Neural cell (in vitro differentiated cells): ENCODE measurements around the gene RAI1. TPM values are rescaled to one million over a fixed set of nuclear protein-coding genes. Genes with fewer than 3 reads are reported as not detected.

ENCODE experiments used
- H2AFZ ChIP-seq: fragments of 200-600, 300-800 bp; sonication (generic), shearing (Covaris generic); 2 replicates; pipeline ENCODE4 v1.6.0; 2014; ENCODE audit warnings: low read depth, mild to moderate bottlenecking, antibody characterized with exemption, low read length, moderate library complexity
- H3F3A ChIP-seq: fragments of 200-600 bp; shearing (Covaris generic); 2 replicates; pipeline ENCODE4 v1.6.1; 2016; ENCODE audit warnings: mild to moderate bottlenecking, moderate library complexity, mixed read lengths, antibody characterized with exemption, low read length; ENCODE audit not compliant: insufficient read depth, poor library complexity, severe bottlenecking
- H3K27ac ChIP-seq: fragments of 200-600, 300-800 bp; sonication (generic), shearing (Covaris generic); 2 replicates; pipeline ENCODE4 v1.5.1; 2014; ENCODE audit warnings: mild to moderate bottlenecking, low read length, moderate library complexity
- H3K27me3 ChIP-seq: fragments of 300-800, 200-600 bp; sonication (generic), shearing (Covaris generic); 2 replicates; pipeline ENCODE4 v1.6.0; 2014; ENCODE audit warnings: mild to moderate bottlenecking, low read depth, low read length, moderate library complexity; ENCODE audit not compliant: insufficient read depth
- H3K36me3 ChIP-seq: fragments of 300-800, 200-600 bp; sonication (generic), shearing (Covaris generic); 2 replicates; pipeline ENCODE4 v1.5.1; 2014; ENCODE audit warnings: mild to moderate bottlenecking, antibody characterized with exemption, low read length, moderate library complexity; ENCODE audit not compliant: insufficient read depth
- H3K4me2 ChIP-seq: fragments of 300-800, 200-600 bp; sonication (generic), shearing (Covaris generic); 2 replicates; pipeline ENCODE4 v1.6.0; 2014; ENCODE audit warnings: mild to moderate bottlenecking, low read length
- H3K4me3 ChIP-seq: fragments of 300-800, 200-600 bp; sonication (generic), shearing (Covaris generic); 2 replicates; pipeline ENCODE4 v1.5.1; 2014; ENCODE audit warnings: mild to moderate bottlenecking, low read length, moderate library complexity
- H3K79me2 ChIP-seq: fragments of 200-600 bp; shearing (Covaris generic); replicated peaks from 2 replicates; pipeline ENCODE4 v1.6.0; 2014; ENCODE audit warnings: mild to moderate bottlenecking, low read length, moderate library complexity; ENCODE audit not compliant: insufficient read depth
- H3K9ac ChIP-seq: fragments of 300-800, 200-600 bp; sonication (generic), shearing (Covaris generic); 2 replicates; pipeline ENCODE4 v1.6.1; 2016; ENCODE audit warnings: mild to moderate bottlenecking, low read length, mixed read lengths
- H3K9me2 ChIP-seq: fragments of 200-600 bp; shearing (Covaris generic); 2 replicates; pipeline ENCODE4 v1.6.1; 2016; ENCODE audit warnings: mild to moderate bottlenecking, low read length, mixed read lengths; ENCODE audit not compliant: insufficient read depth
- H3K9me3 ChIP-seq: fragments of 200-600, 300-800 bp; sonication (generic), shearing (Covaris generic); 2 replicates; pipeline ENCODE4 v1.6.1; 2016; ENCODE audit warnings: mild to moderate bottlenecking, mixed run types, low read length, moderate library complexity, mixed read lengths
- H4K20me1 ChIP-seq: fragments of 200-600 bp; shearing (Covaris generic); 2 replicates; pipeline ENCODE4 v1.6.1; 2016; ENCODE audit warnings: mild to moderate bottlenecking, mixed run types; ENCODE audit not compliant: insufficient read depth
- EP300 ChIP-seq: fragments of 450-650 bp; conservative IDR thresholded peaks from 2 replicates; pipeline ENCODE4 v1.6.1; 2014; ENCODE audit warnings: antibody characterized with exemption, mild to moderate bottlenecking, moderate library complexity; ENCODE audit not compliant: poor library complexity, severe bottlenecking
- EZH2 ChIP-seq: fragments of 200-600, 300-800 bp; shearing (Covaris generic), sonication (generic); IDR thresholded peaks from 2 replicates; pipeline ENCODE4 v1.6.1; 2014; ENCODE audit warnings: antibody characterized with exemption, low read length, borderline replicate concordance, mild to moderate bottlenecking; ENCODE audit not compliant: insufficient read depth, poor library complexity, severe bottlenecking
- MXI1 ChIP-seq: fragments of 450-650 bp; conservative IDR thresholded peaks from 2 replicates; pipeline ENCODE4 v1.6.1; 2014; ENCODE audit warnings: antibody characterized with exemption, mild to moderate bottlenecking; ENCODE audit not compliant: poor library complexity, severe bottlenecking
- POLR2AphosphoS5 ChIP-seq: IDR thresholded peaks from 2 replicates; pipeline ENCODE4 v1.6.1; 2012
- RAD21 ChIP-seq: fragments of 450-650 bp; conservative IDR thresholded peaks from 2 replicates; pipeline ENCODE4 v1.6.1; 2014; ENCODE audit warnings: antibody characterized with exemption, mild to moderate bottlenecking, moderate library complexity
- SMC3 ChIP-seq: fragments of 450-650 bp; conservative IDR thresholded peaks from 2 replicates; pipeline ENCODE4 v1.6.1; 2014; ENCODE audit warnings: antibody characterized with exemption, mild to moderate bottlenecking, moderate library complexity; ENCODE audit not compliant: poor library complexity
- TAF1 ChIP-seq: IDR thresholded peaks from 2 replicates; pipeline ENCODE4 v1.6.1; 2012; ENCODE audit warnings: low read depth
- polyA plus RNA-seq: library from polyadenylated mRNA; depleted of rRNA; stranded (reverse); fragments of >200 nt; gene quantifications from 2 replicates; pipeline ENCODE4 v1.2.3, GENCODE V29; 2014
- TF ChIP-seq, protein P1 (sequence below): IDR thresholded peaks from 2 replicates; pipeline ENCODE4 v1.6.1; 2012; ENCODE audit warnings: borderline replicate concordance
- TF ChIP-seq, protein P2 (sequence below): fragments of 450-650 bp; IDR thresholded peaks from 2 replicates; pipeline ENCODE4 v1.5.1; 2014; ENCODE audit warnings: antibody characterized with exemption, mild to moderate bottlenecking, moderate library complexity; ENCODE audit not compliant: poor library complexity, severe bottlenecking

Gene RAI1
- polyA plus RNA-seq, 1 donor from 2014 or later: 16.9 TPM

GRCh38 chr17:17701658-17702057, 20.4 kb downstream of the RAI1 start:
- no peak overlapping the region for H3K4me3 ChIP-seq
- no peaks in the 10 kb centered on the region for H4K20me1 ChIP-seq
- peaks cover 94% of the 10 kb centered on the region for H3K79me2 ChIP-seq
- H3K9me2 ChIP-seq: no peaks in the 10 kb centered on the region
- no peak overlapping the region for H2AFZ ChIP-seq
- no peak overlapping the region for H3K4me2 ChIP-seq
- no peak overlapping the region for H3K9ac ChIP-seq
- H3K27me3 ChIP-seq: no peaks in the 10 kb centered on the region
- no peaks in the 10 kb centered on the region for H3K36me3 ChIP-seq
- no peaks in the 10 kb centered on the region for H3K9me3 ChIP-seq
- TF ChIP-seq SMC3 (no peak), POLR2AphosphoS5 (no peak), RAD21 (no peak), EP300 (no peak), TAF1 (no peak), MXI1 (no peak), EZH2 (no peak)
- TF ChIP-seq, protein P1, sequence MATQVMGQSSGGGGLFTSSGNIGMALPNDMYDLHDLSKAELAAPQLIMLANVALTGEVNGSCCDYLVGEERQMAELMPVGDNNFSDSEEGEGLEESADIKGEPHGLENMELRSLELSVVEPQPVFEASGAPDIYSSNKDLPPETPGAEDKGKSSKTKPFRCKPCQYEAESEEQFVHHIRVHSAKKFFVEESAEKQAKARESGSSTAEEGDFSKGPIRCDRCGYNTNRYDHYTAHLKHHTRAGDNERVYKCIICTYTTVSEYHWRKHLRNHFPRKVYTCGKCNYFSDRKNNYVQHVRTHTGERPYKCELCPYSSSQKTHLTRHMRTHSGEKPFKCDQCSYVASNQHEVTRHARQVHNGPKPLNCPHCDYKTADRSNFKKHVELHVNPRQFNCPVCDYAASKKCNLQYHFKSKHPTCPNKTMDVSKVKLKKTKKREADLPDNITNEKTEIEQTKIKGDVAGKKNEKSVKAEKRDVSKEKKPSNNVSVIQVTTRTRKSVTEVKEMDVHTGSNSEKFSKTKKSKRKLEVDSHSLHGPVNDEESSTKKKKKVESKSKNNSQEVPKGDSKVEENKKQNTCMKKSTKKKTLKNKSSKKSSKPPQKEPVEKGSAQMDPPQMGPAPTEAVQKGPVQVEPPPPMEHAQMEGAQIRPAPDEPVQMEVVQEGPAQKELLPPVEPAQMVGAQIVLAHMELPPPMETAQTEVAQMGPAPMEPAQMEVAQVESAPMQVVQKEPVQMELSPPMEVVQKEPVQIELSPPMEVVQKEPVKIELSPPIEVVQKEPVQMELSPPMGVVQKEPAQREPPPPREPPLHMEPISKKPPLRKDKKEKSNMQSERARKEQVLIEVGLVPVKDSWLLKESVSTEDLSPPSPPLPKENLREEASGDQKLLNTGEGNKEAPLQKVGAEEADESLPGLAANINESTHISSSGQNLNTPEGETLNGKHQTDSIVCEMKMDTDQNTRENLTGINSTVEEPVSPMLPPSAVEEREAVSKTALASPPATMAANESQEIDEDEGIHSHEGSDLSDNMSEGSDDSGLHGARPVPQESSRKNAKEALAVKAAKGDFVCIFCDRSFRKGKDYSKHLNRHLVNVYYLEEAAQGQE: no peak
- TF ChIP-seq, protein P2, sequence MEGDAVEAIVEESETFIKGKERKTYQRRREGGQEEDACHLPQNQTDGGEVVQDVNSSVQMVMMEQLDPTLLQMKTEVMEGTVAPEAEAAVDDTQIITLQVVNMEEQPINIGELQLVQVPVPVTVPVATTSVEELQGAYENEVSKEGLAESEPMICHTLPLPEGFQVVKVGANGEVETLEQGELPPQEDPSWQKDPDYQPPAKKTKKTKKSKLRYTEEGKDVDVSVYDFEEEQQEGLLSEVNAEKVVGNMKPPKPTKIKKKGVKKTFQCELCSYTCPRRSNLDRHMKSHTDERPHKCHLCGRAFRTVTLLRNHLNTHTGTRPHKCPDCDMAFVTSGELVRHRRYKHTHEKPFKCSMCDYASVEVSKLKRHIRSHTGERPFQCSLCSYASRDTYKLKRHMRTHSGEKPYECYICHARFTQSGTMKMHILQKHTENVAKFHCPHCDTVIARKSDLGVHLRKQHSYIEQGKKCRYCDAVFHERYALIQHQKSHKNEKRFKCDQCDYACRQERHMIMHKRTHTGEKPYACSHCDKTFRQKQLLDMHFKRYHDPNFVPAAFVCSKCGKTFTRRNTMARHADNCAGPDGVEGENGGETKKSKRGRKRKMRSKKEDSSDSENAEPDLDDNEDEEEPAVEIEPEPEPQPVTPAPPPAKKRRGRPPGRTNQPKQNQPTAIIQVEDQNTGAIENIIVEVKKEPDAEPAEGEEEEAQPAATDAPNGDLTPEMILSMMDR: no peak
- no peaks in the 10 kb centered on the region for H3F3A ChIP-seq
- H3K27ac ChIP-seq: no peak overlapping the region

GRCh38 chr17:17702449-17703139, 21.3 kb downstream of the RAI1 start:
- TF ChIP-seq SMC3: no peak
- TF ChIP-seq EP300: no peak
- no peak for TF ChIP-seq TAF1
- no peak for TF ChIP-seq MXI1
- TF ChIP-seq, protein P1: no peak
- no peak for TF ChIP-seq RAD21
- TF ChIP-seq, protein P2: no peak
- no peak for TF ChIP-seq EZH2
- no peak for TF ChIP-seq POLR2AphosphoS5
- no peak overlapping the region for H3K27ac ChIP-seq
- no peaks in the 10 kb centered on the region for H3K9me3 ChIP-seq
- no peaks in the 10 kb centered on the region for H3K27me3 ChIP-seq
- H3K9me2 ChIP-seq: no peaks in the 10 kb centered on the region
- no peak overlapping the region for H3K9ac ChIP-seq
- H3K79me2 ChIP-seq: peaks cover 94% of the 10 kb centered on the region
- no peak overlapping the region for H3K4me3 ChIP-seq
- H4K20me1 ChIP-seq: no peaks in the 10 kb centered on the region
- no peaks in the 10 kb centered on the region for H3K36me3 ChIP-seq
- H3F3A ChIP-seq: no peaks in the 10 kb centered on the region
- H3K4me2 ChIP-seq: no peak overlapping the region
- no peak overlapping the region for H2AFZ ChIP-seq
